Prostate gland (tissue), 2 donors: Measurements from ENCODE around the gene LMO7.

Source experiments
- CTCF ChIP-seq, 4 experiments: fragments of 200-600 bp in 2 of 4; fragments of 450-650 bp in 2 of 4; sonication (generic) in 2 of 4; IDR thresholded peaks; 1 replicate in 3 of 4; 2 replicates in 1 of 4; pipeline ENCODE4 v1.5.1; 2016 to 2019; ENCODE audit warnings: antibody characterized with exemption in 4 of 4, mild to moderate bottlenecking in 2 of 4, moderate library complexity in 2 of 4
- POLR2A ChIP-seq: fragments of 450-650 bp; IDR thresholded peaks from one replicate; pipeline ENCODE4 v1.6.1; 2016; ENCODE audit warnings: antibody characterized with exemption, mild to moderate bottlenecking
- POLR2AphosphoS5 ChIP-seq: sonication (generic); formaldehyde crosslinking; IDR thresholded peaks from one replicate; pipeline ENCODE4 v1.6.1; 2017; ENCODE audit warnings: antibody characterized with exemption

GRCh38 chr13:75818968-75819225, 182.8 kb downstream of the LMO7 start:
- TF ChIP-seq CTCF (IDR thresholded peaks at IDR 0.05), result no peak
- TF ChIP-seq POLR2A, result no peak
- no peak for TF ChIP-seq POLR2AphosphoS5
